GM10847 (cell line): ENCODE results near the gene UTP25.

ENCODE experiments used
- POLR2A ChIP-seq: IDR thresholded peaks from 2 replicates; pipeline ENCODE4 v1.6.1; 2011; ENCODE audit not compliant: insufficient read length; ENCODE audit errors: extremely low read depth

Gene UTP25

GRCh38 chr1:209802117-209802779 is 25.5 kb upstream of the UTP25 start:
- no peak for TF ChIP-seq POLR2A

GRCh38 chr1:209802780-209803152 is 25.0 kb upstream of the UTP25 start:
- no peak for TF ChIP-seq POLR2A

GRCh38 chr1:209803568-209803967 is 24.2 kb upstream of the UTP25 start:
- no peak for TF ChIP-seq POLR2A

GRCh38 chr1:209805341-209805781 is 22.4 kb upstream of the UTP25 start:
- TF ChIP-seq POLR2A: no peak

GRCh38 chr1:209805875-209806760 is 21.7 kb upstream of the UTP25 start, which contains the start of gene IRF6:
Gene IRF6 (minus strand): TSS chr1:209806142. CDS start chr1:209801413, 4,729 bp downstream.
- TF ChIP-seq POLR2A: no peak

GRCh38 chr1:209807509-209807908 is 20.3 kb upstream of the UTP25 start:
- no peak for TF ChIP-seq POLR2A

- no peak for TF ChIP-seq POLR2A
Observed at GRCh38 chr1:209808059-209808581, 19.7 kb upstream of the UTP25 start.

GRCh38 chr1:209809611-209810010 is 18.2 kb upstream of the UTP25 start:
- no peak for TF ChIP-seq POLR2A

- TF ChIP-seq POLR2A: no peak
Observed at GRCh38 chr1:209810783-209811182, 17.0 kb upstream of the UTP25 start.

GRCh38 chr1:209813902-209814301 is 13.9 kb upstream of the UTP25 start:
- TF ChIP-seq POLR2A: no peak

- TF ChIP-seq POLR2A: no peak
Observed at GRCh38 chr1:209815490-209815889, 12.3 kb upstream of the UTP25 start.

GRCh38 chr1:209815931-209816341 is 11.8 kb upstream of the UTP25 start:
- TF ChIP-seq POLR2A: no peak

- TF ChIP-seq POLR2A: no peak
Observed at GRCh38 chr1:209816923-209817322, 10.8 kb upstream of the UTP25 start.

GRCh38 chr1:209817691-209818090 is 10.1 kb upstream of the UTP25 start:
- no peak for TF ChIP-seq POLR2A

- TF ChIP-seq POLR2A: no peak
Observed at GRCh38 chr1:209819058-209819457, 8.7 kb upstream of the UTP25 start.

GRCh38 chr1:209820986-209821385 is 6.8 kb upstream of the UTP25 start:
- no peak for TF ChIP-seq POLR2A
